Natural killer cell (primary cell): ENCODE results near the gene NDRG4. TPM values are rescaled to one million over a fixed set of nuclear protein-coding genes. Genes with fewer than 3 reads are reported as not detected.

Source experiments
- ATAC-seq, 3 donors: fragments of 150-1000 bp in 2 of 3; fragments of 200-7000 bp in 1 of 3; cut with Tn5 transposase; 1 replicate in 1 of 3; 2 replicates in 2 of 3; pipeline ENCODE4 v1.10.0; 2021; ENCODE audit warnings: mild to moderate bottlenecking in 2 of 3, moderate library complexity in 2 of 3
- DNase-seq, 2 donors: peaks; one replicate each; pipeline versions ENCODE4 v3.0.0 to v3.0.0-alpha.2; 2013 to 2021; ENCODE audit warnings: mixed read lengths in 1 of 2
- H3K27ac ChIP-seq: one replicate; pipeline ENCODE4 v1.5.1; 2013; ENCODE audit warnings: mild to moderate bottlenecking, low read length
- H3K27me3 ChIP-seq: one replicate; pipeline ENCODE4 v1.6.1; 2013; ENCODE audit warnings: low read length; ENCODE audit not compliant: control insufficient read depth, insufficient read depth
- H3K36me3 ChIP-seq: one replicate; pipeline ENCODE4 v1.6.1; 2013; ENCODE audit warnings: low read length; ENCODE audit not compliant: control insufficient read depth, insufficient read depth
- H3K4me1 ChIP-seq: one replicate; pipeline ENCODE4 v1.6.1; 2013; ENCODE audit warnings: low read length; ENCODE audit not compliant: control insufficient read depth, insufficient read depth
- H3K4me3 ChIP-seq: one replicate; pipeline ENCODE4 v1.5.1; 2013; ENCODE audit warnings: low read length
- H3K9me3 ChIP-seq: one replicate; pipeline ENCODE4 v1.6.1; 2013; ENCODE audit warnings: low read length; ENCODE audit not compliant: control insufficient read depth, insufficient read depth
- H3K27ac Mint-ChIP-seq, 2 donors: one replicate each; pipeline ENCODE4 v1.8.0; 2022; ENCODE audit warnings: mild to moderate bottlenecking in 2 of 2, mixed read lengths in 2 of 2, moderate library complexity in 1 of 2
- H3K27me3 Mint-ChIP-seq, 2 donors: one replicate each; pipeline ENCODE4 v1.8.0; 2022; ENCODE audit warnings: low read depth in 2 of 2, mixed read lengths in 2 of 2
- H3K36me3 Mint-ChIP-seq: one replicate; pipeline ENCODE4 v1.8.0; 2022; ENCODE audit warnings: mixed read lengths
- H3K4me1 Mint-ChIP-seq, 2 donors: one replicate each; pipeline ENCODE4 v1.8.0; 2022; ENCODE audit warnings: mixed read lengths in 2 of 2
- H3K4me3 Mint-ChIP-seq: one replicate; pipeline ENCODE4 v1.8.0; 2022; ENCODE audit warnings: mild to moderate bottlenecking, moderate library complexity, mixed read lengths
- H3K9me3 Mint-ChIP-seq, 2 donors: one replicate each; pipeline ENCODE4 v1.8.0; 2022; ENCODE audit warnings: mixed read lengths in 2 of 2
- WGBS: methylation state at CpG from one replicate; pipeline ENCODE4 v1.1.7; 2013; ENCODE audit warnings: missing lambda C conversion rate; ENCODE audit not compliant: insufficient coverage; 5-methylcytosine and 5-hydroxymethylcytosine counted together
- intact Hi-C: fragments of 100-400 bp; cut with micrococcal nuclease; formaldehyde crosslinking; loops from one replicate; pipeline ENCODE4 v1.14.2; 2022
- total RNA-seq, 4 donors: library from RNA; stranded (reverse); fragments of 120-200 nt in 1 of 4; gene quantifications; one replicate each; pipeline versions ENCODE4 v1.2.3 to v1.2.4, GENCODE V29; 2013 to 2022
- TF ChIP-seq, protein P1 (sequence below): fragments of 200-600 bp; IDR thresholded peaks from one replicate; pipeline ENCODE4 v1.8.0; 2022; ENCODE audit warnings: antibody characterized with exemption

The NDRG4 gene
- total RNA-seq, 3 donors from 2014 or later (not counting 1 experiment from before 2014, with no cell fraction given), result not detected

DNA sequence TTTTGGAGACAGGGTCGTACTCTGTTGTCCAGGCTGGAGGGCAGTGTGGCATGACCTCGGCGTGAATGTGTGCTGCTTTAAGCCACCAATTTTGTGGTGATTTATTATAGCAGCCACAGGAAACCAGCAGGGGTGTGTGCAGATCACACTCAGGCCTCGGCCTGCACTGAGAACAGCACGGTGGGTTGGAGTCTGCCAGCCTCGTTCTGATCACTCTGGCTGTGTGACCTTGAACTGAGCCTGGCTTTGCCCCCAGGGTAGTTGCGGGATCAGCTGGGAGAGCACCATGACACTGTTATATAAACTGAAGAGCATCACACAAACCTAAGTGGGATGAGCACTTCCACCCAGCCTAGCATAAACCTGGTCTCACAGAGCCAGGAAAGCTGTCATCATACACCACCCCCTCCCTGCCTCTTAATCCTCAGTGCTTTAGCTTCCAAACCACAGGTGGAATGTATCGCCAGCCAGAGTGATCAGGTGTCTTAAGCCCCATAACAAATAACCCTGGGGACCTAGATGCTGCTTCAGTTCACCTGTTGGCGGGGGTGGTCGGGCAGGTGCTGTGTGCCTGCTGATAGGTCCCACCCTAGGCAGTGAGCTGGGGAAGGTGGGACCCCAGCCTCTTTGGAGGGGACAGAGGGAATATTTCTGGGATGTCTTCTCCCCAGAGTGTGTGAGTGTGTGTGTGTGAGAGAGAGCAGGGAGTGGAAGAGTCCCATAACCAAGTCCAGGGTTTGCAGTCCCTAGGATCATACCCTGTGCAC, 28.6 kb upstream of the NDRG4 start:
- peak overlapping the region; percentile 61 for H3K4me3 Mint-ChIP-seq
- peak overlapping the region; percentile 27 for H3K27ac ChIP-seq
- peak overlapping the region in 1 of 2 donors; percentile 72 for H3K27ac Mint-ChIP-seq
- H3K4me3 ChIP-seq, result no peak overlapping the region
- 31% methylated on average over 10 of the region's 10 CpGs for WGBS
- H3K36me3 Mint-ChIP-seq, result no peaks in the 10 kb centered on the region
- peaks cover 2% of the 10 kb centered on the region for H3K27me3 ChIP-seq
- no peaks in the 10 kb centered on the region for H3K9me3 ChIP-seq
- intact Hi-C loops, result no loop called here
- ATAC-seq (peak; percentile 59 to 92 (median 63)), DNase-seq (no peak)
- peaks cover 30% of the 10 kb centered on the region for H3K4me1 ChIP-seq
- peaks cover 44% of the 10 kb centered on the region in 2 donors for H3K4me1 Mint-ChIP-seq
- no peaks in the 10 kb centered on the region for H3K9me3 Mint-ChIP-seq
- H3K27me3 Mint-ChIP-seq, result peaks cover 21 to 50% of the 10 kb centered on the region in 2 donors
- no peaks in the 10 kb centered on the region for H3K36me3 ChIP-seq
- TF ChIP-seq, protein P1, sequence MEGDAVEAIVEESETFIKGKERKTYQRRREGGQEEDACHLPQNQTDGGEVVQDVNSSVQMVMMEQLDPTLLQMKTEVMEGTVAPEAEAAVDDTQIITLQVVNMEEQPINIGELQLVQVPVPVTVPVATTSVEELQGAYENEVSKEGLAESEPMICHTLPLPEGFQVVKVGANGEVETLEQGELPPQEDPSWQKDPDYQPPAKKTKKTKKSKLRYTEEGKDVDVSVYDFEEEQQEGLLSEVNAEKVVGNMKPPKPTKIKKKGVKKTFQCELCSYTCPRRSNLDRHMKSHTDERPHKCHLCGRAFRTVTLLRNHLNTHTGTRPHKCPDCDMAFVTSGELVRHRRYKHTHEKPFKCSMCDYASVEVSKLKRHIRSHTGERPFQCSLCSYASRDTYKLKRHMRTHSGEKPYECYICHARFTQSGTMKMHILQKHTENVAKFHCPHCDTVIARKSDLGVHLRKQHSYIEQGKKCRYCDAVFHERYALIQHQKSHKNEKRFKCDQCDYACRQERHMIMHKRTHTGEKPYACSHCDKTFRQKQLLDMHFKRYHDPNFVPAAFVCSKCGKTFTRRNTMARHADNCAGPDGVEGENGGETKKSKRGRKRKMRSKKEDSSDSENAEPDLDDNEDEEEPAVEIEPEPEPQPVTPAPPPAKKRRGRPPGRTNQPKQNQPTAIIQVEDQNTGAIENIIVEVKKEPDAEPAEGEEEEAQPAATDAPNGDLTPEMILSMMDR, result no peak

- Mint-ChIP-seq H3K27ac (no peak overlapping the region), H3K36me3 (no peaks in the 10 kb centered on the region), H3K4me1 (peaks cover 44% of the 10 kb centered on the region in 2 donors), H3K9me3 (no peaks in the 10 kb centered on the region), H3K4me3 (no peak overlapping the region), H3K27me3 (peaks cover 15 to 42% of the 10 kb centered on the region in 2 donors)
- Histone ChIP-seq H3K4me1 (peaks cover 30% of the 10 kb centered on the region), H3K9me3 (no peaks in the 10 kb centered on the region), H3K36me3 (no peaks in the 10 kb centered on the region), H3K27ac (no peak overlapping the region), H3K27me3 (no peaks in the 10 kb centered on the region), H3K4me3 (no peak overlapping the region)
- DNase-seq (no peak), ATAC-seq (no peak)
- 90% methylated on average over 9 of the region's 9 CpGs for WGBS
- TF ChIP-seq, protein P1, result no peak
- intact Hi-C loops, result no loop called here
Measured at GRCh38 chr16:58472266-58472665, 27.7 kb upstream of the NDRG4 start.

GRCh38 chr16:58472827-58473226, 27.1 kb upstream of the NDRG4 start:
- 87% methylated on average over 3 of the region's 3 CpGs for WGBS
- H3K4me3 Mint-ChIP-seq, result peak overlapping the region; percentile 1

More at GRCh38 chr16:58472827-58473226, 27.1 kb upstream of the NDRG4 start:
- no peaks in the 10 kb centered on the region for H3K9me3 ChIP-seq
- H3K27ac ChIP-seq, result no peak overlapping the region
- TF ChIP-seq, protein P1, result no peak
- peaks cover 30% of the 10 kb centered on the region for H3K4me1 ChIP-seq
- Mint-ChIP-seq H3K27ac (peak overlapping the region in 1 of 2 donors; percentile 47), H3K27me3 (peaks cover 11 to 36% of the 10 kb centered on the region in 2 donors), H3K4me1 (peaks cover 44% of the 10 kb centered on the region in 2 donors), H3K36me3 (no peaks in the 10 kb centered on the region), H3K9me3 (no peaks in the 10 kb centered on the region)
- DNase-seq (no peak), ATAC-seq (no peak)
- no peak overlapping the region for H3K4me3 ChIP-seq
- no peaks in the 10 kb centered on the region for H3K36me3 ChIP-seq
- intact Hi-C loops, result no loop called here
- H3K27me3 ChIP-seq, result no peaks in the 10 kb centered on the region
